ENCODE data around the gene MEIOC. TPM values are rescaled to one million over a fixed set of nuclear protein-coding genes. Genes with fewer than 3 reads are reported as not detected.

Gene MEIOC
- total and polyA plus RNA-seq, 2 of the 4 experiments (the other 2 are of a cell fraction), result 0.27 to 0.36 TPM

- H3K27me3 ChIP-seq (ENCODE audit: control insufficient read depth, insufficient read depth, low read length), result no peaks in the 10 kb centered on the region
- POLR2A ChIA-PET (ENCODE audit: unreplicated experiment), result interaction anchor here (0.5 kb wide), 1 partner anchor 135 kb away, joined by 5 read pairs; no protein-coding TSS in a partner anchor
- H3K23ac ChIP-seq (ENCODE audit: low read depth, low read length), result peak within 1 kb of the TSS; percentile 63
- TF ChIP-seq SMC3 (IDR thresholded peaks at IDR 0.05; ENCODE audit: low read depth, low read length), result no peak
- TF ChIP-seq MAZ (IDR thresholded peaks at IDR 0.05; ENCODE audit: borderline replicate concordance, low read depth, low read length), result no peak
- TF ChIP-seq MXI1 (IDR thresholded peaks at IDR 0.05; ENCODE audit: borderline replicate concordance, low read depth, low read length), result peak; percentile 65; the same call in 1 of the 2 replicates
- peak; percentile 97 for TF ChIP-seq BHLHE40 (IDR thresholded peaks at IDR 0.05; ENCODE audit: low read depth, low read length)
- TF ChIP-seq RCOR1 (IDR thresholded peaks at IDR 0.05; ENCODE audit: insufficient replicate concordance, low read length), result no peak
- TF ChIP-seq POLR2A (IDR thresholded peaks at IDR 0.05; ENCODE audit: low read depth, low read length), result peak; percentile 74; the same call in 1 of the 2 replicates
- peak; percentile 49; the same call in 1 of the 2 replicates for TF ChIP-seq USF2 (IDR thresholded peaks at IDR 0.05; ENCODE audit: low read depth, low read length)
- no peak for TF ChIP-seq MAFK (IDR thresholded peaks at IDR 0.05; ENCODE audit: low read depth, low read length)
- no peak for TF ChIP-seq FOS (IDR thresholded peaks at IDR 0.05; ENCODE audit: low read depth, low read length)
- CTCF ChIA-PET, result no interaction called here
- peak within 1 kb of the TSS; percentile 93 for H3K14ac ChIP-seq (replicated peaks; ENCODE audit: low read depth, low read length)
- H4K8ac ChIP-seq (ENCODE audit: low read depth in 2 of 2, low read length in 2 of 2), result peak within 1 kb of the TSS; percentile 88 to 96
- dilution Hi-C loops (cut with HindIII; ENCODE audit: low sequenced_read_pairs, unreplicated experiment) (no loop called here), in situ Hi-C loops (cut with MboI; ENCODE audit: low sequenced_read_pairs) (no loop called here), intact Hi-C loops (cut with micrococcal nuclease) (no loop called here)
- peaks cover 8% of the 10 kb centered on the region; the same call in 1 of the 2 replicates for H3K9me1 ChIP-seq (ENCODE audit: insufficient read depth, low read length)
- H2BK120ac ChIP-seq (ENCODE audit: low read depth, low read length), result peak within 1 kb of the TSS; percentile 9
- DNase-seq, result peak; percentile 96
- no peak within 1 kb of the TSS for H2BK20ac ChIP-seq (ENCODE audit: low read depth, low read length)
- ATAC-seq (ENCODE audit: low read depth), result peak; percentile 99
- peak within 1 kb of the TSS; percentile 97 for H2AFZ ChIP-seq (replicated peaks; ENCODE audit: low read length, poor library complexity)
- WGBS, 2 experiments (ENCODE audit: extremely low coverage in 2 of 2, insufficient read length in 1 of 2), result 2% methylated on average over 25 of the region's 51 CpGs; no CpG with 5 or more reads in 1 of the 2 experiments
- peaks cover 15 to 44% of the 10 kb centered on the region in 2 experiments for H3K79me1 ChIP-seq (ENCODE audit: low read depth in 1 of 2, low read length in 2 of 2)
- peak within 1 kb of the TSS; percentile 95 for H3K4me2 ChIP-seq (ENCODE audit: low read depth, low read length)
- BruUV-seq (replicated peaks), result no TSS peak
- H4K5ac ChIP-seq (ENCODE audit: low read depth, low read length), result peak within 1 kb of the TSS; percentile 93
- peak within 1 kb of the TSS; percentile 82 for H3K27ac ChIP-seq (ENCODE audit: insufficient read depth, low read length)
- peak within 1 kb of the TSS; percentile 77 for H2BK5ac ChIP-seq (ENCODE audit: low read depth, low read length, poor library complexity, severe bottlenecking)
- H2AK9ac ChIP-seq (replicated peaks; ENCODE audit: low read depth, low read length, poor library complexity), result peak within 1 kb of the TSS; percentile 89
- no peaks in the 10 kb centered on the region for H3K9me3 ChIP-seq (ENCODE audit: control insufficient read depth, insufficient read depth, low read length)
- 0 out of 2 replicates have a peak, but pooled peaks cover 3% of the 10 kb centered on the region for H3K4me1 ChIP-seq (ENCODE audit: control insufficient read depth, insufficient read depth, low read length)
- peak within 1 kb of the TSS; percentile 71 for H3K56ac ChIP-seq (ENCODE audit: extremely low read depth, insufficient read depth, low read length)
- H2BK15ac ChIP-seq (ENCODE audit: low read depth, low read length), result peak within 1 kb of the TSS; percentile 30; the same call in 1 of the 3 replicates
- peak within 1 kb of the TSS; percentile 84 for H2AK5ac ChIP-seq (ENCODE audit: low read depth, low read length)
- H4K91ac ChIP-seq (ENCODE audit: insufficient read depth, low read depth, low read length), result peak within 1 kb of the TSS; percentile 84
- H3K9ac ChIP-seq (ENCODE audit: low read depth, low read length), result peak within 1 kb of the TSS; percentile 90
- H3K4me3 ChIP-seq (ENCODE audit: insufficient read depth, low read depth, low read length), result peak within 1 kb of the TSS; percentile 89
- H3K4ac ChIP-seq (ENCODE audit: low read depth, low read length), result peak within 1 kb of the TSS; percentile 85
- no peaks in the 10 kb centered on the region for H4K20me1 ChIP-seq (ENCODE audit: insufficient read depth, low read length)
- H3K18ac ChIP-seq (ENCODE audit: low read depth, low read length), result peak within 1 kb of the TSS; percentile 74
- H3K36me3 ChIP-seq (ENCODE audit: control insufficient read depth, insufficient read depth, low read length), result no peaks in the 10 kb centered on the region
Measured at GRCh38 chr17:44689477-44690217, 33.4 kb downstream of the MEIOC start, which contains the start of gene CCDC43. Gene CCDC43 (minus strand): TSS chr17:44689776. CDS start chr17:44689753, 23 bp downstream.

Data from IMR-90 (cell line).